Fibroblast of lung (primary cell): Measurements from ENCODE around the gene NDUFS5.

Experiments
- EZH2 ChIP-seq: IDR thresholded peaks from 2 replicates; pipeline ENCODE4 v1.5.1; 2012; ENCODE audit warnings: low read length, control low read depth, mild to moderate bottlenecking; ENCODE audit errors: missing control alignments
- TF ChIP-seq, protein P1 (sequence below), 2 donors: IDR thresholded peaks in 1 of 2; conservative IDR thresholded peaks in 1 of 2; 1 replicate in 1 of 2; 2 replicates in 1 of 2; pipeline ENCODE4 v1.5.1; 2011 to 2012; ENCODE audit warnings: low read length in 2 of 2, control low read depth in 1 of 2, inconsistent platforms in 1 of 2, low read depth in 1 of 2, mild to moderate bottlenecking in 1 of 2

DNA sequence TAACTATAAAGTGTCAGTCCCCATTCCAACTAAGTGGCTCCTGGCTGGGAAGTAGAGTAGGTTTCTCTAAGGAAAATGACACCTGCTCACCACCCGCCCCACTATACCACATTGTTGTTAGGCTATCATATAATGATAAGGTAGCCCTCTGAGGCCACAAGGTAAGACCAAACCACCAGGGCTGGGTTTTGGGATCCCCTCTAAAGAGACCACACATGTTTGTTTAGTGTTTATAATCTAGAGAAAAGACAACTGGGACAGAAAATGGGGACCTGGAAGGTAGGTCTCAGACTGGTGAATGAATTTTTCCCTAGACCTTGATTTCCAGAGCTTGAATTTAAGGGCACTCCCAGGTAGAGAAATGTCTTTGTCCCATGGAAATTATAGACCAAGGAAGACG lies 19.9 kb upstream of the NDUFS5 start:
- TF ChIP-seq, protein P1, sequence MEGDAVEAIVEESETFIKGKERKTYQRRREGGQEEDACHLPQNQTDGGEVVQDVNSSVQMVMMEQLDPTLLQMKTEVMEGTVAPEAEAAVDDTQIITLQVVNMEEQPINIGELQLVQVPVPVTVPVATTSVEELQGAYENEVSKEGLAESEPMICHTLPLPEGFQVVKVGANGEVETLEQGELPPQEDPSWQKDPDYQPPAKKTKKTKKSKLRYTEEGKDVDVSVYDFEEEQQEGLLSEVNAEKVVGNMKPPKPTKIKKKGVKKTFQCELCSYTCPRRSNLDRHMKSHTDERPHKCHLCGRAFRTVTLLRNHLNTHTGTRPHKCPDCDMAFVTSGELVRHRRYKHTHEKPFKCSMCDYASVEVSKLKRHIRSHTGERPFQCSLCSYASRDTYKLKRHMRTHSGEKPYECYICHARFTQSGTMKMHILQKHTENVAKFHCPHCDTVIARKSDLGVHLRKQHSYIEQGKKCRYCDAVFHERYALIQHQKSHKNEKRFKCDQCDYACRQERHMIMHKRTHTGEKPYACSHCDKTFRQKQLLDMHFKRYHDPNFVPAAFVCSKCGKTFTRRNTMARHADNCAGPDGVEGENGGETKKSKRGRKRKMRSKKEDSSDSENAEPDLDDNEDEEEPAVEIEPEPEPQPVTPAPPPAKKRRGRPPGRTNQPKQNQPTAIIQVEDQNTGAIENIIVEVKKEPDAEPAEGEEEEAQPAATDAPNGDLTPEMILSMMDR (conservative IDR thresholded peaks at IDR 0.05 in 1 of 2, IDR thresholded peaks at IDR 0.05 in 1 of 2; ENCODE audit: low read depth in 1 of 2, low read length in 2 of 2): no peak
- no peak for TF ChIP-seq EZH2
